OCI-LY1 (cell line): ENCODE results near the gene ITGA6.

Experiments used
- H2AFZ ChIP-seq: fragments of 200-600 bp; sonication (generic), shearing (Covaris generic); 2 replicates; pipeline ENCODE4 v1.6.0; 2014; ENCODE audit warnings: antibody characterized with exemption, mild to moderate bottlenecking, low read length
- H3F3A ChIP-seq: fragments of 200-600 bp; sonication (generic), shearing (Covaris generic); 2 replicates; pipeline ENCODE4 v1.6.0; 2014; ENCODE audit warnings: mild to moderate bottlenecking, antibody characterized with exemption, low read length, moderate library complexity; ENCODE audit not compliant: insufficient read depth
- H3K27ac ChIP-seq: fragments of 200-600 bp; sonication (generic); 2 replicates; pipeline ENCODE4 v1.5.1; 2014; ENCODE audit warnings: low read length, mixed run types, mild to moderate bottlenecking, low read depth; ENCODE audit not compliant: poor library complexity, severe bottlenecking
- H3K27me3 ChIP-seq: fragments of 200-600 bp; sonication (generic); 2 replicates; pipeline ENCODE4 v1.6.0; 2014; ENCODE audit warnings: antibody characterized with exemption, mild to moderate bottlenecking, low read length, moderate library complexity; ENCODE audit not compliant: insufficient read depth
- H3K36me3 ChIP-seq: fragments of 200-600 bp; sonication (generic); 2 replicates; pipeline ENCODE4 v1.6.1; 2014; ENCODE audit warnings: mild to moderate bottlenecking, antibody characterized with exemption, low read length, moderate library complexity, mixed read lengths; ENCODE audit not compliant: insufficient read depth
- H3K4me1 ChIP-seq: fragments of 200-600 bp; sonication (generic); 2 replicates; pipeline ENCODE4 v1.5.1; 2014; ENCODE audit warnings: mild to moderate bottlenecking, low read length, moderate library complexity; ENCODE audit not compliant: insufficient read depth, severe bottlenecking
- H3K4me2 ChIP-seq: fragments of 200-600 bp; sonication (generic), shearing (Covaris generic); 2 replicates; pipeline ENCODE4 v1.6.1; 2014; ENCODE audit warnings: low read length
- H3K4me3 ChIP-seq: fragments of 200-600 bp; sonication (generic); 2 replicates; pipeline ENCODE4 v1.5.1; 2014; ENCODE audit warnings: low read length, low read depth, mild to moderate bottlenecking, mixed read lengths; ENCODE audit not compliant: poor library complexity, severe bottlenecking
- H3K79me2 ChIP-seq: fragments of 200-600 bp; shearing (Covaris generic); 2 replicates; pipeline ENCODE4 v1.6.1; 2016; ENCODE audit warnings: mixed run types, low read length, mixed read lengths; ENCODE audit not compliant: insufficient read depth
- H3K9ac ChIP-seq: fragments of 200-600 bp; sonication (generic), shearing (Covaris generic); 2 replicates; pipeline ENCODE4 v1.6.1; 2014; ENCODE audit warnings: mild to moderate bottlenecking, low read length, mixed read lengths
- H3K9me2 ChIP-seq: fragments of 200-600 bp; sonication (generic), shearing (Covaris generic); 2 replicates; pipeline ENCODE4 v1.6.1; 2014; ENCODE audit warnings: low read depth, mild to moderate bottlenecking, low read length, mixed read lengths
- H3K9me3 ChIP-seq: fragments of 200-600 bp; shearing (Covaris generic); 2 replicates; pipeline ENCODE4 v1.6.1; 2014; ENCODE audit warnings: low read length, mixed read lengths
- H4K20me1 ChIP-seq: fragments of 200-600 bp; sonication (generic), shearing (Covaris generic); 2 replicates; pipeline ENCODE4 v1.6.0; 2016; ENCODE audit warnings: mild to moderate bottlenecking, low read length; ENCODE audit not compliant: insufficient read depth
- EZH2 ChIP-seq: fragments of 200-600 bp; sonication (generic), shearing (Covaris generic); IDR thresholded peaks from 2 replicates; pipeline ENCODE4 v1.8.0; 2017; ENCODE audit warnings: borderline replicate concordance, mixed run types, mild to moderate bottlenecking, antibody characterized with exemption, low read length, moderate library complexity, mixed read lengths
- TF ChIP-seq, protein P1 (sequence below): fragments of 200-600 bp; sonication (generic), shearing (Covaris generic); IDR thresholded peaks from 2 replicates; pipeline ENCODE4 v1.5.1; 2017; ENCODE audit warnings: mild to moderate bottlenecking, antibody characterized with exemption, low read length, moderate library complexity, mixed read lengths

Gene ITGA6

DNA sequence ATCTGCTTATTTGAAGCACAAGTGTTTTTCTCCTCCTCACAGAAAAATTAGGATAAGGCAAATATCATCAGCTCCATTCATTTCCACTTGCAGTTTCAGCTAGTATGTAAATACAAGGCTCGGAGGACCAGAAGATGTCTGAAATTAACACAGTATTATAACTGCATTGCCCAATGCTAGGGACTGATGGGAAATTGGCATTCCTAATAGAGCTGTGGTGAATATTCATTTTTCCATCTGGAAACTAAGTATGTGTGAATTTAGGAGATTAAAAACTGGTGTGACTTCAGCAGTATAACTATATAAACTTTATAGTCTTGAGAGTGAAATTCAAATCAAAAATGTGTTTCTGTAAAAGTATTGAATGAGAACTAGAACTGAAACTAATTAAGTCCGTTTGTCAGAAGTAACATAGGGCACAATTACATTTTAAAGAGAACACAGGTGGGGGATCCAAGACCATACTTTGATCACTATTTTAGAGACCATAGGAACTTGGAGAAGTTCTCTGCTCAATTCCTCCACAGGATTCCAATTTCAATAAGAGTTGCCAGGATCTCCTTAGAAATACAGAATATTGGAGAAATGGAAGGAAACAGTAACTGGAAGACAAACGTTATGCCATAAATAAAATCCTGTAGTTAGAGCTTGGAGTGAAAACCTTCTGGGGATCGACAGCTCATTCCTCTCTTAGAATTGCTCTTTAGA lies 12.1 kb upstream of the ITGA6 start:
- Histone ChIP-seq H3K4me3 (no peak overlapping the region), H2AFZ (no peak overlapping the region), H3K4me2 (no peak overlapping the region), H3K9me3 (no peaks in the 10 kb centered on the region), H3K9me2 (no peaks in the 10 kb centered on the region), H3F3A (no peaks in the 10 kb centered on the region), H3K27me3 (no peaks in the 10 kb centered on the region; the same call in 1 of the 2 replicates), H3K36me3 (no peaks in the 10 kb centered on the region), H3K79me2 (no peaks in the 10 kb centered on the region), H3K4me1 (no peaks in the 10 kb centered on the region), H3K27ac (no peak overlapping the region), H4K20me1 (no peaks in the 10 kb centered on the region), H3K9ac (no peak overlapping the region)
- TF ChIP-seq, protein P1, sequence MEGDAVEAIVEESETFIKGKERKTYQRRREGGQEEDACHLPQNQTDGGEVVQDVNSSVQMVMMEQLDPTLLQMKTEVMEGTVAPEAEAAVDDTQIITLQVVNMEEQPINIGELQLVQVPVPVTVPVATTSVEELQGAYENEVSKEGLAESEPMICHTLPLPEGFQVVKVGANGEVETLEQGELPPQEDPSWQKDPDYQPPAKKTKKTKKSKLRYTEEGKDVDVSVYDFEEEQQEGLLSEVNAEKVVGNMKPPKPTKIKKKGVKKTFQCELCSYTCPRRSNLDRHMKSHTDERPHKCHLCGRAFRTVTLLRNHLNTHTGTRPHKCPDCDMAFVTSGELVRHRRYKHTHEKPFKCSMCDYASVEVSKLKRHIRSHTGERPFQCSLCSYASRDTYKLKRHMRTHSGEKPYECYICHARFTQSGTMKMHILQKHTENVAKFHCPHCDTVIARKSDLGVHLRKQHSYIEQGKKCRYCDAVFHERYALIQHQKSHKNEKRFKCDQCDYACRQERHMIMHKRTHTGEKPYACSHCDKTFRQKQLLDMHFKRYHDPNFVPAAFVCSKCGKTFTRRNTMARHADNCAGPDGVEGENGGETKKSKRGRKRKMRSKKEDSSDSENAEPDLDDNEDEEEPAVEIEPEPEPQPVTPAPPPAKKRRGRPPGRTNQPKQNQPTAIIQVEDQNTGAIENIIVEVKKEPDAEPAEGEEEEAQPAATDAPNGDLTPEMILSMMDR, result no peak
- no peak for TF ChIP-seq EZH2

DNA sequence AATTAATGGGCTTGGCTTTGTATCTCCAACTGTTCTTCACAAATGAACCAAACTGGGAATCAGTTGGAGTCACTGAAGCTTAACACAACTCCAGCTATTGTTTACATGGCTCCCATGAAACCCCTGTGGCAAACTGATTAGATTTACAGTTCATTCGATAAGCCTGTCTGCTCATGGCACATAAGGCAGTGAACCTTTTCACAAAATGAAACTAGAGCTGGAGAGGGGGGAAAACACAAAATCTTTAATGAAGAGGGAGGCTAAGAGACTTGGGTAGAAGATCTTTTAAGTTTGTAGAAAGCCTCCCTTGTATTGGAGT lies 11.6 kb upstream of the ITGA6 start:
- no peak for TF ChIP-seq EZH2
- TF ChIP-seq, protein P1, result no peak
- H3K9me2 ChIP-seq, result no peaks in the 10 kb centered on the region
- no peak overlapping the region for H3K4me3 ChIP-seq
- H3F3A ChIP-seq, result no peaks in the 10 kb centered on the region
- H3K27ac ChIP-seq, result no peak overlapping the region
- H3K79me2 ChIP-seq, result no peaks in the 10 kb centered on the region
- no peak overlapping the region for H2AFZ ChIP-seq
- no peaks in the 10 kb centered on the region for H3K4me1 ChIP-seq
- no peak overlapping the region for H3K9ac ChIP-seq
- no peak overlapping the region for H3K4me2 ChIP-seq
- H3K36me3 ChIP-seq, result no peaks in the 10 kb centered on the region
- no peaks in the 10 kb centered on the region for H3K9me3 ChIP-seq
- no peaks in the 10 kb centered on the region for H4K20me1 ChIP-seq
- H3K27me3 ChIP-seq, result no peaks in the 10 kb centered on the region; the same call in 1 of the 2 replicates

DNA sequence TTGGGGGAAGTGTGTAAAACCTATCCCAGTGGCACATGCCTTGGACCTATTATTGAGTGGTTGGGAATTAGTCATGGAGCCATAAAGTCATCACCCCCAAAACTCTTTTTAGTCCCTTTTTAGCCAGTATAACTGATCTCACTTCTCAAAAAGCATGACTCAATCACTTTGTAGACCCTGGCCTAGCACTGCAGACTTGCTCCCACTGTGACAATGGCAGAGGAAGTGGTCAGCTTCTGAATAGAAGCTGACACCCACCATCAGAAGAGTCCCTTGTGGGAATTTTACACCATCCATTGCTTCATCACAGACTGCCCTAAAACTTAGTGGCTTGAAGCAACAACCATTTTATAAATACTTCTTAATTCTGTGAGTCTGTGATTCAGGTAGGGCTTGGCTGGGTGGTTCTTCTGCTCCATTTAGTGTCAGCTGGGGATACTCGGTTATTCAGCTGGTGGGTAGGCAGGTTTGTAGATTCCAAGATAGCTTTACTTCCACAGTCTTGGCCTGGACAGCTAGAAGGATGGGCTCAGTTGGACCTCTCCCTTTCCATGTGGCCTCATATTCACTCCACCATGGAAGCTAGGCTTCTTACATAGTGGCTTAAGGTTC lies 10.8 kb upstream of the ITGA6 start:
- H3F3A ChIP-seq, result no peaks in the 10 kb centered on the region
- no peaks in the 10 kb centered on the region for H3K9me3 ChIP-seq
- H3K9me2 ChIP-seq, result no peaks in the 10 kb centered on the region
- H4K20me1 ChIP-seq, result no peaks in the 10 kb centered on the region
- H2AFZ ChIP-seq, result no peak overlapping the region
- no peaks in the 10 kb centered on the region for H3K36me3 ChIP-seq
- no peaks in the 10 kb centered on the region for H3K79me2 ChIP-seq
- no peak overlapping the region for H3K4me2 ChIP-seq
- H3K27ac ChIP-seq, result no peak overlapping the region
- H3K4me1 ChIP-seq, result no peaks in the 10 kb centered on the region
- TF ChIP-seq, protein P1, result no peak
- TF ChIP-seq EZH2, result no peak
- no peak overlapping the region for H3K4me3 ChIP-seq
- no peaks in the 10 kb centered on the region; the same call in 1 of the 2 replicates for H3K27me3 ChIP-seq
- no peak overlapping the region for H3K9ac ChIP-seq
